Kidney (tissue), 14 donors: Measurements from ENCODE around the gene RBPMS2. TPM values are rescaled to one million over a fixed set of nuclear protein-coding genes. Genes with fewer than 3 reads are reported as not detected.

ENCODE experiments used
- DNase-seq, 5 donors: peaks; one replicate each; pipeline ENCODE4 v3.0.0-alpha.2; 2013 to 2020
- FAIRE-seq: peaks from 2 replicates; lab custom pipeline; 2012; peaks lifted over from hg19 to GRCh38; lab: Jason Lieb, UNC
- H3K27ac ChIP-seq, 2 donors: one replicate each; pipeline ENCODE4 v1.7.0; 2013; ENCODE audit warnings: low read depth in 2 of 2, low read length in 2 of 2, inconsistent platforms in 1 of 2
- H3K27me3 ChIP-seq: one replicate; pipeline ENCODE4 v1.7.1; 2013; ENCODE audit warnings: low read length, inconsistent platforms; ENCODE audit not compliant: control insufficient read depth, insufficient read depth
- H3K36me3 ChIP-seq, 3 donors: one replicate each; pipeline versions ENCODE4 v1.7.0 to v1.7.1; 2013; ENCODE audit warnings: low read length in 3 of 3, control low read depth in 1 of 3, inconsistent platforms in 1 of 3; ENCODE audit not compliant: insufficient read depth in 3 of 3, control insufficient read depth in 2 of 3
- H3K4me1 ChIP-seq, 3 donors: one replicate each; pipeline versions ENCODE4 v1.7.0 to v1.7.1; 2013; ENCODE audit warnings: low read length in 3 of 3, inconsistent platforms in 1 of 3, low read depth in 1 of 3; ENCODE audit not compliant: control insufficient read depth in 2 of 3, insufficient read depth in 2 of 3
- H3K4me3 ChIP-seq, 3 donors: one replicate each; pipeline versions ENCODE4 v1.7.0 to v1.8.1; 2013; ENCODE audit warnings: low read length in 3 of 3, control low read depth in 1 of 3, inconsistent platforms in 1 of 3
- H3K9ac ChIP-seq, 3 donors: one replicate each; pipeline versions ENCODE4 v1.7.0 to v1.7.1; 2013; ENCODE audit warnings: low read length in 3 of 3, control low read depth in 1 of 3, inconsistent platforms in 1 of 3
- H3K9me3 ChIP-seq, 3 donors: one replicate each; pipeline versions ENCODE4 v1.7.0 to v1.7.1; 2013; ENCODE audit warnings: low read length in 3 of 3, control low read depth in 1 of 3, inconsistent platforms in 1 of 3; ENCODE audit not compliant: control insufficient read depth in 2 of 3, insufficient read depth in 1 of 3
- intact Hi-C: fragments of 100-400 bp; cut with DNase I; formaldehyde crosslinking; loops from one replicate; pipeline ENCODE4 v1.11.1; 2022
- polyA plus RNA-seq: library from polyadenylated mRNA; stranded (reverse); fragments of 350-450 nt; fragmentation: Illumina TruSeq; extraction: RNeasy Lipid Tissue Mini Kit (QIAGEN cat#74804); gene quantifications from one replicate; pipeline ENCODE4 v1.2.3, GENCODE V29; 2014; ENCODE audit warnings: low read depth, low replicate concordance; ENCODE audit not compliant: insufficient read depth
- total RNA-seq: library from RNA; stranded (reverse); fragmentation: NEBNext Ultra II Directional; extraction: Animal tissue kit (Norgen Biotek cat#: 25700); gene quantifications from one replicate; pipeline ENCODE4 v1.2.1, GENCODE V29; 2021
- TF ChIP-seq, protein P1 (sequence below): IDR thresholded peaks from 3 replicates; pipeline ENCODE4 v1.5.1; 2012; ENCODE audit warnings: mild to moderate bottlenecking, moderate library complexity, borderline replicate concordance; ENCODE audit not compliant: insufficient read depth; ENCODE audit errors: extremely low read depth
- donor health status: control.
- donor health status: control.
- donor health status: control.
- donor health status: control.
- donor health status: control.
- donor health status: DM: yes; HTN: yes; CAD: no.
- donor health status: Normal renal cell carcinoma (clear cell type).

Gene RBPMS2
- total and polyA plus RNA-seq, 2 donors from 2014 or later, result 8.2 to 24.2 TPM

DNA sequence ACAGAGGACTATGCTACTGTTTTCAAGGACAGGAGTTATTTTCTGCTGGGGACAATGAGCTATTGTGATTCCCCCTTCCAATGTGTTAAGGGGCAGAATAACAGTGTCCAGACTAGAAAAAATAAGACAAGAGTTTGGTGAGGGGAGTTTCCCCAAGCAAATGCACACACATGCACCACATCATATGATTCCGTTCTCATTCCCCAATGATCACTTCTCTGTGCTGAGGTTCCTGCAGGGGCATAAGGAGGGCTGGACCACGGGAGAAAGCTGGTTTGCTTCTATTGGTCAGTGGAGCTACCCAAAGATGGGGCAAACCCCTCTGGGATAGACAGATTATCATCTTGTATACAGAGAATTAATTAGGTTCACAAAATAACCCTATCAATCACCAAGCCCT, 80.6 kb downstream of the RBPMS2 start:
- Histone ChIP-seq H3K4me1 (peaks cover 0 to 41% (median 14%) of the 10 kb centered on the region in 3 donors), H3K27me3 (no peaks in the 10 kb centered on the region), H3K9ac (no peak overlapping the region), H3K36me3 (peaks cover 0 to 28% (median 4%) of the 10 kb centered on the region in 3 donors), H3K9me3 (no peaks in the 10 kb centered on the region), H3K4me3 (no peak overlapping the region), H3K27ac (no peak overlapping the region)
- no peak for FAIRE-seq
- TF ChIP-seq, protein P1, sequence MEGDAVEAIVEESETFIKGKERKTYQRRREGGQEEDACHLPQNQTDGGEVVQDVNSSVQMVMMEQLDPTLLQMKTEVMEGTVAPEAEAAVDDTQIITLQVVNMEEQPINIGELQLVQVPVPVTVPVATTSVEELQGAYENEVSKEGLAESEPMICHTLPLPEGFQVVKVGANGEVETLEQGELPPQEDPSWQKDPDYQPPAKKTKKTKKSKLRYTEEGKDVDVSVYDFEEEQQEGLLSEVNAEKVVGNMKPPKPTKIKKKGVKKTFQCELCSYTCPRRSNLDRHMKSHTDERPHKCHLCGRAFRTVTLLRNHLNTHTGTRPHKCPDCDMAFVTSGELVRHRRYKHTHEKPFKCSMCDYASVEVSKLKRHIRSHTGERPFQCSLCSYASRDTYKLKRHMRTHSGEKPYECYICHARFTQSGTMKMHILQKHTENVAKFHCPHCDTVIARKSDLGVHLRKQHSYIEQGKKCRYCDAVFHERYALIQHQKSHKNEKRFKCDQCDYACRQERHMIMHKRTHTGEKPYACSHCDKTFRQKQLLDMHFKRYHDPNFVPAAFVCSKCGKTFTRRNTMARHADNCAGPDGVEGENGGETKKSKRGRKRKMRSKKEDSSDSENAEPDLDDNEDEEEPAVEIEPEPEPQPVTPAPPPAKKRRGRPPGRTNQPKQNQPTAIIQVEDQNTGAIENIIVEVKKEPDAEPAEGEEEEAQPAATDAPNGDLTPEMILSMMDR, result no peak
- no peak for DNase-seq
- intact Hi-C loops, result no loop called here

DNA sequence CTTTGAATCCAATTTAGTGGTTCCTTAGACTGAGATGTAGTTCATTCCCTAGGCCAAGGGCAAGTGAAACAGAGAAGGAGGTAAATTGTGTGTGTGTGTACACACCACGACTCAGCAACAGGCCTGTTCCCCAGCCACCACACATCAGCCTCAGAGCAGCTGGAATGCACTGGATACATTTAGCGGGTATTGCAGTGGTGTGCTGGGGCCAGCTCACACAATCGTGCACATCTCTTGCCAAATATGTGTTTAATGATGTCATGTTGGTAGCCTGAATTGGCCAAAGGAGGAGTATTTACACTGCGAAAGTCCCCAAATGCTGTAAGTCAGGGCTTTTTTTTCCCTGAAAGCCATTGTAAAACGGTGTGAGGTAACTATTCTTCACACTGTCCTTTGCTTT, 82.3 kb downstream of the RBPMS2 start:
- TF ChIP-seq, protein P1, result no peak
- peaks cover 2 to 36% (median 11%) of the 10 kb centered on the region in 3 donors for H3K36me3 ChIP-seq
- intact Hi-C loops, result no loop called here
- no peak overlapping the region for H3K9ac ChIP-seq
- no peak for DNase-seq
- FAIRE-seq, result no peak
- peaks cover 0 to 33% (median 14%) of the 10 kb centered on the region in 3 donors for H3K4me1 ChIP-seq
- no peaks in the 10 kb centered on the region for H3K9me3 ChIP-seq
- no peaks in the 10 kb centered on the region for H3K27me3 ChIP-seq
- no peak overlapping the region for H3K4me3 ChIP-seq
- H3K27ac ChIP-seq, result no peak overlapping the region

DNA sequence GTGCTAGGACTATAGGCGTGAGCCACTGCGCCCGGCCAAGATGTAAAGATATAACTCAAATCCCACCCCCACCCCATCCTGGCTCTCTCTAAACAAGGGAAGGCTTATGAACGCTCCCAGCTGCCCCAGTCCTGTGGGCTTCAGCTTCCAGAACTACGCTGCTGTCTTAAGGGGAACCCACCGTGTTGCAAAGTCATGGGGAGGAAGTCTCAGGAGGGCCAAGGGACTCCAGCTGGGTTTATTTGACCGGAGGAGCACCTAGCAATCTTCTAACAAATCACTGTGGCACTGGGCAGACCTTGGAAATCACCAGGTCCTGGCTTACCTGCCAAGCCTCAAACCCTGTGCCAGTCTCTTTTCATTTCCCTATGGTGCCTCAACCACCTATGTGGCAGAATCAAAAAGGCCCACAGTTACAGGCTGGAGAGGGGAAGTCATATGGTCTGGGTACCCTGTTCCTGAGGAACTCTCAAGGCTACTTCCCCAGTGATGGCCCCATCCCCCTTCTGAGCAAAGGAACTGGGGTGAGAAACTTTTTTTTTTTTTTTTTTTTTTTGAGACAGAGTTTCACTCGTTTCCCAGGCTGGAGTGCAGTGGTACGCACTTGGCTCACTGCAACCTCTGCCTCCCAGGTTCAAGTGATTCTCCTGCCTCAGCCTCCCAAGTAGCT, 83.4 kb downstream of the RBPMS2 start:
- DNase-seq (no peak), FAIRE-seq (no peak)
- Histone ChIP-seq H3K4me1 (peaks cover 0 to 36% (median 22%) of the 10 kb centered on the region in 3 donors), H3K9me3 (no peaks in the 10 kb centered on the region), H3K36me3 (peaks cover 2 to 36% (median 11%) of the 10 kb centered on the region in 3 donors), H3K27ac (no peak overlapping the region), H3K4me3 (no peak overlapping the region), H3K27me3 (no peaks in the 10 kb centered on the region), H3K9ac (no peak overlapping the region)
- TF ChIP-seq, protein P1, result no peak
- intact Hi-C loops, result no loop called here
